IMR-90 (cell line): ENCODE results near the gene RASAL1.

ENCODE experiments used
- BHLHE40 ChIP-seq: fragments of 150-350 bp; IDR thresholded peaks from 2 replicates; pipeline ENCODE4 v1.6.1; 2016; ENCODE audit warnings: mild to moderate bottlenecking, low read depth, low read length
- CEBPB ChIP-seq: IDR thresholded peaks from 2 replicates; pipeline ENCODE4 v1.6.1; 2012; ENCODE audit warnings: low read depth, low read length, improper control_type of control experiment
- CHD1 ChIP-seq: IDR thresholded peaks from 2 replicates; pipeline ENCODE4 v1.6.1; 2012; ENCODE audit warnings: low read depth, low read length, improper control_type of control experiment
- CTCF ChIP-seq: conservative IDR thresholded peaks from 2 replicates; pipeline ENCODE4 v1.5.1; 2012; ENCODE audit warnings: mild to moderate bottlenecking, low read depth, low read length, improper control_type of control experiment
- ELK1 ChIP-seq: fragments of 150-350 bp; IDR thresholded peaks from 2 replicates; pipeline ENCODE4 v1.6.1; 2016; ENCODE audit warnings: low read depth, mild to moderate bottlenecking, low read length, moderate library complexity, borderline replicate concordance
- FOS ChIP-seq: fragments of 150-350 bp; IDR thresholded peaks from 2 replicates; pipeline ENCODE4 v1.6.1; 2016; ENCODE audit warnings: low read depth, low read length
- MAFK ChIP-seq: IDR thresholded peaks from 2 replicates; pipeline ENCODE4 v1.6.1; 2012; ENCODE audit warnings: low read depth, low read length, improper control_type of control experiment
- POLR2A ChIP-seq: IDR thresholded peaks from 2 replicates; pipeline ENCODE4 v1.6.1; 2012; ENCODE audit warnings: mild to moderate bottlenecking, low read depth, low read length
- RAD21 ChIP-seq: IDR thresholded peaks from 2 replicates; pipeline ENCODE4 v1.6.1; 2012; ENCODE audit warnings: low read length, improper control_type of control experiment
- RCOR1 ChIP-seq: IDR thresholded peaks from 2 replicates; pipeline ENCODE4 v1.6.1; 2012; ENCODE audit warnings: mild to moderate bottlenecking, low read length, improper control_type of control experiment; ENCODE audit not compliant: insufficient replicate concordance
- SMC3 ChIP-seq: fragments of 150-350 bp; IDR thresholded peaks from 2 replicates; pipeline ENCODE4 v1.6.1; 2016; ENCODE audit warnings: low read depth, mild to moderate bottlenecking, antibody characterized with exemption, low read length, moderate library complexity
- USF2 ChIP-seq: fragments of 150-350 bp; IDR thresholded peaks from 2 replicates; pipeline ENCODE4 v1.6.1; 2017; ENCODE audit warnings: mild to moderate bottlenecking, antibody characterized with exemption, low read length, low read depth

- TF ChIP-seq USF2 (no peak), POLR2A (no peak), ELK1 (no peak), CTCF (no peak), MAFK (no peak), FOS (0 out of 2 replicates have a peak, but pooled peaks have one; percentile 8), RCOR1 (no peak), RAD21 (no peak), BHLHE40 (no peak), CHD1 (no peak), SMC3 (no peak), CEBPB (no peak)
These were observed 26.8 kb upstream of the RASAL1 start for GRCh38 chr12:113162102-113163029.
